Stimulated activated CD4-positive, alpha-beta T cell treated with anti-CD3 and anti-CD28 coated beads, TNF-alpha, amount 100 ng/mL, for 4 hours (primary cell): ENCODE measurements around the gene GPC1.

Experiments
- DNase-seq, 3 experiments: peaks; one replicate each; pipeline ENCODE4 v3.0.0-alpha.2; 2020; ENCODE audit warnings: low read depth in 3 of 3

GPC1 gene

DNA sequence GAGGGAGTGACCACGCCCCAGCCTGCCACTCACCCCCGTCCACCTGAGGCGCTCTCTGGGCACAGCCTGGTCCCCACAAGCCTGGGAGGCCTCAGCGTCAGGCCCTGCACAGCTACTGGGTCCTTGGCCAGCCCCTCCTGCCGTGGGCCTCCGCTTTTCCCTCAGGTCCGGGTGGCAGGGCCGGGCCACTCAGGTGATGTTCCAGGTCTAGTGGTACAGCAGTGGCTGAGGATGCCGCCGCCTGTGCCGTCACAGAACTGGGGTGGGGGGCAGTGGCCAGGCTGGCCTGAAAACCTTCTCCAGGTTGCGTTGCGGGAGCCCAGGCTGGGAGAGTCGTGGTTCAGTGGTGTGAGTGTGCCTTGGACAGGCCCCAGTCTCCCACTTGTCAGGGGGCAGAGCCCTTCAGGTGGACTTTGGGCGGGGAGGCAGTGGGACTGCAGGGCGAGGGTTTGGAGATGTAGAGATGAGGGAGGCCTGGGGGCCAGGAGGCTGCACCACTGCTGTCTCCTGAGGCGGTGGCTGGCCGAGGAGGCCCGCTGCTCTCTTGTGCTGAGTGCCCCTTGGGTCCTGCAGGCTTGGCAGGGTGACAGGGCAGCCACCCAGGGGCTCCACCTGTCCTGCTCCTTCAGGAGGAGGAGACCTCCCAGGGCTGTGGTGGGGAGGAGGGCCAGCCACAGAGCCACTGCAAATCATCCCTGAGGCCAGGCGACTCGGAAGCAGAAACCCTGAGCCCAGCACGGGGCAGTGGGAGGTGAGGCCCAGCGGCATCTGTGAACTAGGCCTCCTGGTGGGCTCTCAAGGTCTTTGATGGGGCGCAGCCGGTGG lies 7.6 kb downstream of the GPC1 start:
- DNase-seq = no peak

DNA sequence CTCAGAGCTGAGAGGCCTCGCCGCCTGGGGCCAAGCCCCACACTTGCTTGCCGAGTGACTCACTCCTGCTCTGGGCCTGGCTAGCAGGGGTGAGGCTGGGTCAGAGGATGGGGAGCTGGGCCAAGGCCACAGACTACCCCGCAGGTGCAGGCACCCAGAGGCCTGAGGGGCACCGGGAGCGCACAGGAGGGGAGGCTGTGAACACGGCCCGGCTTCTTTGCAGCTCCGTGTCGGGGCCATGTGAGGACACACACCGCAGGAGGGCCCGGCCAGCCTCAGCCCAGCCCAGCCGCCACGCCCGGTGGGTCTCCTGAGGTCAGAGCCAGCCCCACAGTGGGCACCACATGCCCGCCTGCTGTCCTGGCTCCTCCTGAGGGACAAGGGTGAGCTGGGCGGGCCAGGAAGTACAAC lies 8.4 kb downstream of the GPC1 start:
- DNase-seq = no peak

DNA sequence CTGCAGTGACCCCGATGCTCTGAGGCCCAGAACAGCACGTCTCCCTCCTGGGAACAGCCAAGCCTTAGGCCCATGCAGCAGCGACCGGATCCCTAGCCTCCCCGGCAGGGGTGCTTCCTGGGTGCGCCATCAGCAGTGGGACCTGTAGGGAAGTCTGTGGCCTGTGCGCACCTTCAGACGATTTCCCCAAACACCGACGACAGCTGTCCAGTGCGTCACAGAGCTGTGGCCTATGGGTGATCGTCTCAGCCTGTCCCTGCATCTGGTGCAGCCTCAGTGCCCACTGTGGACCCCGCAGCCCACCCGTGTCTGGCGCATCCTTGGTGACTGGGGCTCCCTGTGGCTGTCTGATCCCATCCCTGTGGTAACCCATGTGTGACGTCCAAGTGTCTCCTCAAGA lies 9.0 kb downstream of the GPC1 start:
- DNase-seq = no peak

- no peak for DNase-seq
Measured at GRCh38 chr2:240445961-240446663, 10.6 kb downstream of the GPC1 start.

DNA sequence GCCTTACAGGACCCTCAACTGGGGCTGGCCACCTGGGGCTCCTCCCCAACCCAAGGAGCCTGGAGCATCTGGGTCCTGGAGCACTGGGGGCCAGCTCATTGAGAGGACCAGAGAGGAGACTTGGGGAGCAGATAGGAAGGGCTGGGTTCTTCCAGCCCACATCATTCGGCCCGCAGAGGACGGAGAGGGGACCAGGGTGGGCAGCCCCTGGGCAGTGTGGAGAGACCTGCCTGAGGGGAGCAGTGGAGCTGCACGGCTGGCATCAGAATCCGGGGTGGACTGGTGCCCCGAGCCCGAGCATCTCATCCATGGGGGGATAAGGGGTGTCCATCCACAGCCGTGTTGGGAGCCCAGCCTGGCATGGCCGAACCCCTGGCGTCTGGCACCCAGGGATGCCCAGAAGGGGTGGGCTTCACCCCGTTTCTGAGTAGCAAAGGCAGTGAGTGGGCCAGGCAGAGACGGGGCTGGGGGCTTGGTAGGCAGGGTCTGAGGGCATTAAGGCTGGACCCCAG lies 11.3 kb downstream of the GPC1 start:
- no peak for DNase-seq

- DNase-seq = no peak
Measured at GRCh38 chr2:240447331-240447730, 11.9 kb downstream of the GPC1 start.

- DNase-seq = no peak
Measured at GRCh38 chr2:240447934-240448333, 12.5 kb downstream of the GPC1 start.

- DNase-seq = no peak
Measured at GRCh38 chr2:240448387-240449274, 13.2 kb downstream of the GPC1 start.

- DNase-seq = no peak
Measured at GRCh38 chr2:240449764-240450531, 14.5 kb downstream of the GPC1 start.

DNA sequence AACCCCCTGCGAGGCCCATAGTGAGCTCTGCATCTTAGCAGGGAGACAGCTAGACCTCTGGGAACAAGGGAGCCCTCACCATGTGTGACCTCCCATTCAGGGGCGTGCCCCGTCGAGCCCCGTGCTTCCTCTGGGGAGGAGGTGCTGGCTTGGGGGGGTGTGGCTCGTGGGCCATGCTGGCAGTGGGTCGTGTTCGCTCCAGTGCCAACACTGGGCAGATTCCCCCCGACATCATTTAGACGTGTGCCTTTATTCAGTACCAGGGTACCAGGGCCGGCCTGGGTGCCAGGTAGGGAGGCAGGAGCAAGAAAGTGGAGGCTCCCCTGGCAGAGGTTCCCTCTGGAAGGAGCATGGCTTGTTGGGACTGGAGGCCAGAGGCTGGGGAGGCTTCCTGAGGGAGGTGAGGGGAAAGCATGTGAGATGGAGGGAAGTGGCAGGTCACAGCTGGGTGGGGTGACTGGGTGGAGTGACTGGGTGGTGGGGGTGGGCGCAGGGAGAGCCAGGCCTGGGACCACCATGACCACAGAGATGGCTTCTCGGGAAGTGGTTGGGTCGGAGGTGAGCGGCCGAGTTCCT lies 15.2 kb downstream of the GPC1 start:
- no peak for DNase-seq

GRCh38 chr2:240451108-240451611 lies 15.7 kb downstream of the GPC1 start:
- DNase-seq = no peak

DNA sequence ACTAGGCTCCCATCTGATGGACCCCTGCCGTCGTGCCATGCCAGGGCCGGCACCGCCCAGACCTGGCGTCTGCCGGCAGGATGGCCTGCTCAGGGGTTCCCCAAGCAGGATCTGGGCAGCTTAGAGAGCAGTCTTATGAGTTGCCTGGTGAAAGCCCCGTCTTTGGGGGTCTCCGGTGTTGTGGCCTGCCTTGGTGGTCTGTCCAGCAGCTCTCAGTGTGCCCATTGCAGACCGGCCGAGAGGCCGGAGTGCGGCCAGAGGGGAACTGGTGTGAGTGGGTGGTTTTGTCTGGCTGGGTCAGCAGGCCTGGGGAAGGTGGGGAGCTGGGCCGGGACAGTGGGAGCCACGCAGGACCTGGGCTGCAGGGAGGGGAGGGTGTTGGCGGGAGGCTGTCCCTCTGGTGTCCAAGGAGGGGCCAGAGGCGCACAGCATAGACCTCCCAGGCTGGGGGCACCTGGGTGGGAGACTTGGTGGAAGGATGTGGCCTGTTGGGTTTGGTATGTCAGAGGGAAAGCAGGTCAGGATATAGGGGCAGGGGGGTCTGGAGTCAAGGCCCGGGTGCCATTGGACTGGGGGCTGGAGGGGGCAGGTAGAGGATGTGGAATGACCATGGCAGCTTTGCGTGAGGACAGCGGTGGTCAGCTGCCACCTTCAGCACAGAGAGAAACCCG lies 16.5 kb downstream of the GPC1 start:
- no peak for DNase-seq

- DNase-seq = no peak
Measured at GRCh38 chr2:240452462-240453256, 17.2 kb downstream of the GPC1 start.

DNA sequence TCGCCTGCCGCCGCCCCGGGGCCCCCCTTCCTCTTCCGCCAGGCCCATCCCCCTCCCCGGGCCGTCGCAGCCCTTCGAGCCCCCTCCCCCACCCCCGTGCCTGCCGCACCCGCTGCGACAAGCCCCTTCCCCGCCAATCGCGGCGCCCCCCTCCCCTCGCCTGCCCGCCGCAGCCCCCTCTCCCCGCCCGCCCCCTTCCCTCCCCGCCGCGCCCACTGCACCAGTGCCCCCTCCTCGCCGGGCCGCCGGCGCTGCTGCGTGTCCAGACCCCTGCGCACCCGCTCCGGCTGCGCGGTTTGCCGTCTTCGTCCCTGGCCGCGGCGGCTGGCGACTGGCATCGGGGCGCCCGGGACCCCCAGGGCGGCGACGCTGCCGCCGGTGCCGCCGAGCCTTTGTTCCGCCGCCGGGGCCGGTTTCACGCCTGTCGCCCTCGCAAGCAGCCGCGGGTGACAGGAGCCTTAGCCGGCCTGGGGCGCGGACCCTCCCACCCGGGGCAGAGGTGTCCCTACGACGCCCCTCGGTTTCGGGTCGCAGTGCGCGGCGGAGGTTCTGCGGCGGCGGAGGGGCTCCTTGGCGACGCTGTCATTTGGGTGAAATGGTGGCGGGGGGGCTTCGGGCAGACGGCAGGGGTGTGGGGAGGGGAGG lies 18.1 kb downstream of the GPC1 start:
- no peak for DNase-seq

DNA sequence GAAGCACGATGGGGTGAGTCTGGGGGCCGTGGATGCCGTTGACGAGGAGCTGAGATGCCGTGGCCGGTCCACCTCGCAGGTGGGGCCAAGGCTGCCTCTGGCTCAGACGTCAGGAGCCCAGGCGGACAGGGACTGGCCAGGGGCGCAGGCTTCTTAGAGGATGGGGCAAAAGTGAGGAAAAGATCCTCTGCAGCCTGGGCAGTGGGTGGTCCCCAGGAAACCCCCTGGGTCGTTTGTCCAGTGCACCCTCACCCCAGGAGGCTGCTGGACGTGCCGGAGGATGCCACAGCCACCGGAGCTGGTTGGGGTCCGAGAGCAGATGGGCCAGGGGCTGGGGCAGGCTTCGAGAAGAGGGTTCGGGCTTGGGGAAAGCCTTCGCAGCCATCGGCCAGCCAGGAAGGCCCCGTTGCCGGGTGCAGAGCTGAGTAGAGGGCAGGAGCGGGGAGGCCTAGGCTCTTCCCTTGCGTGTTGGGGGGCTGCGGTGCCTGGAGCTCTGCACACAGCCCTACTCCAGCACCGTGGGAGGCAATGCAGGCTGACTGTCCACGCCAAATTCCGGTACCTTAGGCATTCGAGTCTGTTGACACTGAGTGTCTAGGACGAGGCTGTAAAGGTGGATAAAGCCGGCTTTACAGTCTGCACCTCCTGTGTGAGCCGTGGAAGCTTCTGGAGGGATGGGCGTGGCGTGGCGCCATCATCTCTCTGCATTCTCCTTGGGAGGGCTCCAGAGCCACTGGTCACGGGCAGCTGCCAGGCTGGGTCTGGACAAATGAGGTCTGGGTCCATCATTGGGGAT lies 18.8 kb downstream of the GPC1 start:
- no peak for DNase-seq

DNA sequence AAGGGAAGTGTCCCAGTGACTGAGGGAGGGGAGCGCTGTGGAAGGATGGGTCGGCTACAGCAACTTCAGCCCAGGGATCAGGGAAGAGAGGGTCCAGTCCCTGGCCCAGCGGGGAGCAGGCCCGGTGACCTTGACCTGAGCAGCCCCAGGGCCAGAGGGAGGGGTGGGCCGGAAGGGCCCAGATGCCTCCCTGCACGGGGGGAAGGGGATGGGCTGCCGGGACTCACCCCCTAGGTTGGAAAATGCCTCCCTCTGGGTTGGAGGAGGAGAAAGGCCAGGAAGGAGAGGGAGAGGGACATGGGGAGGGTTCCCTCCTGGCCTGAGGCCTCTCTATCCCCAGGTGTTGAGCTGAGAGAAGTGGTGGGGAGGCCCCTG lies 19.8 kb downstream of the GPC1 start:
- DNase-seq = no peak

DNA sequence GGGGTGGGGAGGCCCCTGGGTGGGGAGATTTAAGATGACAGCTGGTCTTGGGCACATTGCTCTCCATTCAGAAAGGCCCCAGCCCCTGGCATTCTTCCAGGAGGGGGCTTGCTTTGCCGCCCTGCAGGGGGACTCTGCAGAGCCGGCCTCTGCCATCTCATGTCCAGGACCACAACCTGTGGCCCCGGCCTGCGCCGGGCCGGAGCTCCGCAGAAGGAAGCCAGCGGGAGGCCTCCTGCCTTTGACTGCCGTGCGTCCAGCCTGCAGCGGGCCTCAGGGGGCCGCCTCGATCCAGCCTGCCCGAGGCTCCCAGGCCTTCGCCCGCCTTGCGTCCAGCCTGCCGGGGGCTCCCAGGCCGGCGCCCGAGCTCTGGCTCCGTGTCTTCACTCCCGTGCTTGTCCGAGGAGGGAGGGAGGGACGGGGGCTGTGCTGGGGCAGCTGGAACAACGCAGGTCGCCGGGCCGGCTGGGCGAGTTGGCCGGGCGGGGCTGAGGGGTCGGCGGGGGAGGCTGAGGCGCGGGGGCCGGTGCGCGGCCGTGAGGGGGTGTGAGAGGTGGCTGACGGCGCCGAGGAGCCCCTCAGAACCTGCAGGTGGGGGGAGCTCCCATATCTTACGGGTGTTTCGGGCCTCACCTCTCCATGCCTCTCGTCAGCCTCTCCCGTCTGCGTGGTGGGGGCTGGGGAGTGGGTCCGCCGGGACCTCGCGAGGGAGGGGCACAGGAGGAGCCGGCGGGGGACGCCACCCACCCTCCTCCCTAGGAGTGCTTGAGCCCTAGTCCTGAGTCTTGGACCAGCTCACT lies 20.4 kb downstream of the GPC1 start:
- no peak for DNase-seq
